A673 (cell line): ENCODE results near the gene TLE7. TPM values are rescaled to one million over a fixed set of nuclear protein-coding genes. Genes with fewer than 3 reads are reported as not detected.

Experiments used
- BruUV-seq: library from RNA; stranded (reverse); fragments of 400-500 nt; replicated peaks from 2 replicates; lab custom pipeline; 2021; lab: Mats Ljungman, UMichigan
- CTCF ChIA-PET: fragments of 300-600 bp; sonication (Branson Sonifier 250); formaldehyde crosslinking; loops from one replicate; lab custom pipeline; 2022; ENCODE audit warnings: antibody characterized with exemption; lab: Charles Lee
- POLR2A ChIA-PET: fragments of 300-600 bp; sonication (Branson Sonifier 250); formaldehyde crosslinking; loops from one replicate; lab custom pipeline; 2022; ENCODE audit warnings: antibody characterized with exemption; ENCODE audit not compliant: low non-redundant PET; lab: Charles Lee
- DNase-seq: peaks from one replicate; pipeline ENCODE4 v3.0.0-alpha.2; 2015; ENCODE audit warnings: low spot score
- H3K27ac ChIP-seq: fragments of 200-600 bp; sonication (generic); 2 replicates; pipeline ENCODE4 v1.5.1; 2016; ENCODE audit warnings: mixed run types, low read depth, mild to moderate bottlenecking, mixed read lengths, antibody characterized with exemption, low read length; ENCODE audit not compliant: poor library complexity, severe bottlenecking
- H3K27me3 ChIP-seq: fragments of 200-600 bp; sonication (generic); replicated peaks from 2 replicates; pipeline ENCODE4 v1.6.1; 2017; ENCODE audit warnings: mixed run types, low read depth, mild to moderate bottlenecking, mixed read lengths, antibody characterized with exemption, low read length; ENCODE audit not compliant: insufficient read depth, poor library complexity
- H3K36me3 ChIP-seq: fragments of 200-600 bp; sonication (generic); 2 replicates; pipeline ENCODE4 v1.6.1; 2016; ENCODE audit warnings: mixed run types, mild to moderate bottlenecking, mixed read lengths, antibody characterized with exemption, low read length; ENCODE audit not compliant: insufficient read depth, poor library complexity, severe bottlenecking
- H3K4me1 ChIP-seq: fragments of 200-600 bp; sonication (generic); 2 replicates; pipeline ENCODE4 v1.6.1; 2017; ENCODE audit warnings: mixed run types, mild to moderate bottlenecking, mixed read lengths, antibody characterized with exemption, low read length; ENCODE audit not compliant: insufficient read depth, poor library complexity, severe bottlenecking
- H3K4me3 ChIP-seq: fragments of 200-600 bp; sonication (generic); 2 replicates; pipeline ENCODE4 v1.5.1; 2016; ENCODE audit warnings: low read depth, mixed run types, mild to moderate bottlenecking, mixed read lengths, low read length; ENCODE audit not compliant: poor library complexity, severe bottlenecking
- H3K9me3 ChIP-seq: fragments of 200-600 bp; sonication (generic); 2 replicates; pipeline ENCODE4 v1.6.1; 2016; ENCODE audit warnings: mixed run types, low read depth, mild to moderate bottlenecking, mixed read lengths, antibody characterized with exemption, low read length; ENCODE audit not compliant: poor library complexity, severe bottlenecking
- EZH2 ChIP-seq: fragments of 200-600 bp; sonication (generic); IDR thresholded peaks from 2 replicates; pipeline ENCODE4 v1.6.1; 2017; ENCODE audit warnings: borderline replicate concordance, low read depth, mild to moderate bottlenecking, mixed read lengths, antibody characterized with exemption, low read length; ENCODE audit not compliant: poor library complexity, severe bottlenecking
- intact Hi-C: fragments of 100-400 bp; cut with micrococcal nuclease; formaldehyde crosslinking; loops from one replicate; pipeline ENCODE4 v1.10.0; 2022; ENCODE audit not compliant: unreplicated experiment
- total RNA-seq: library from RNA; stranded (reverse); gene quantifications from 2 replicates; pipeline ENCODE4 v1.2.3, GENCODE V29; 2021
- TF ChIP-seq, protein P1 (sequence below): fragments of 300-800, 200-600 bp; sonication (generic); conservative IDR thresholded peaks from 2 replicates; pipeline ENCODE4 v1.5.1; 2017; ENCODE audit warnings: low read depth, mild to moderate bottlenecking, antibody characterized with exemption, low read length, moderate library complexity, mixed read lengths

TLE7 gene
- total RNA-seq, 1 experiment from 2014 or later: not detected

DNA sequence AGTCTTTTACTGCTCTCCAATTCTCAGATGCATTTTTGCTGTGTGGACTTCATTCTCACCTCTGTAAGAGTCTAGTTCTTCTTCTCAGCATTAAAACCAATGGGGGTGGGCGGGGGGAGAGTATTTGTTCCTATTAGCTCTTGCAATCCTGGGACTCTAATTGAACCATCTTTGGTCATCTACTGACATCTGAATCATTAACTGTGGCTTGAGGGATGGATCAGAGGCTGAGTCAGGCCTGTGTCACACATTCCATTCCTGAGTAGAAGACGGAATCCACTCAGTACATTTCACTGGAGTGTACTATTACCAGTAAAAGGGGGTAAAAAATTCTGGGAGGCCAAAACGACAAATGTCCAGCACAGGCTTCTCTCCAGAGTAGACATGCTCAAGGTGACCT is 33.0 kb upstream of the TLE7 start:
- no peak overlapping the region for H3K4me3 ChIP-seq
- H3K36me3 ChIP-seq: no peaks in the 10 kb centered on the region
- H3K9me3 ChIP-seq: no peaks in the 10 kb centered on the region
- H3K27ac ChIP-seq: no peak overlapping the region
- intact Hi-C loops: no loop called here
- POLR2A ChIA-PET: no interaction called here
- no peak for DNase-seq
- CTCF ChIA-PET: no interaction called here
- no peaks in the 10 kb centered on the region for H3K4me1 ChIP-seq
- TF ChIP-seq EZH2: no peak
- TF ChIP-seq, protein P1, sequence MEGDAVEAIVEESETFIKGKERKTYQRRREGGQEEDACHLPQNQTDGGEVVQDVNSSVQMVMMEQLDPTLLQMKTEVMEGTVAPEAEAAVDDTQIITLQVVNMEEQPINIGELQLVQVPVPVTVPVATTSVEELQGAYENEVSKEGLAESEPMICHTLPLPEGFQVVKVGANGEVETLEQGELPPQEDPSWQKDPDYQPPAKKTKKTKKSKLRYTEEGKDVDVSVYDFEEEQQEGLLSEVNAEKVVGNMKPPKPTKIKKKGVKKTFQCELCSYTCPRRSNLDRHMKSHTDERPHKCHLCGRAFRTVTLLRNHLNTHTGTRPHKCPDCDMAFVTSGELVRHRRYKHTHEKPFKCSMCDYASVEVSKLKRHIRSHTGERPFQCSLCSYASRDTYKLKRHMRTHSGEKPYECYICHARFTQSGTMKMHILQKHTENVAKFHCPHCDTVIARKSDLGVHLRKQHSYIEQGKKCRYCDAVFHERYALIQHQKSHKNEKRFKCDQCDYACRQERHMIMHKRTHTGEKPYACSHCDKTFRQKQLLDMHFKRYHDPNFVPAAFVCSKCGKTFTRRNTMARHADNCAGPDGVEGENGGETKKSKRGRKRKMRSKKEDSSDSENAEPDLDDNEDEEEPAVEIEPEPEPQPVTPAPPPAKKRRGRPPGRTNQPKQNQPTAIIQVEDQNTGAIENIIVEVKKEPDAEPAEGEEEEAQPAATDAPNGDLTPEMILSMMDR: no peak
- BruUV-seq: no TSS peak
- no peaks in the 10 kb centered on the region for H3K27me3 ChIP-seq

DNA sequence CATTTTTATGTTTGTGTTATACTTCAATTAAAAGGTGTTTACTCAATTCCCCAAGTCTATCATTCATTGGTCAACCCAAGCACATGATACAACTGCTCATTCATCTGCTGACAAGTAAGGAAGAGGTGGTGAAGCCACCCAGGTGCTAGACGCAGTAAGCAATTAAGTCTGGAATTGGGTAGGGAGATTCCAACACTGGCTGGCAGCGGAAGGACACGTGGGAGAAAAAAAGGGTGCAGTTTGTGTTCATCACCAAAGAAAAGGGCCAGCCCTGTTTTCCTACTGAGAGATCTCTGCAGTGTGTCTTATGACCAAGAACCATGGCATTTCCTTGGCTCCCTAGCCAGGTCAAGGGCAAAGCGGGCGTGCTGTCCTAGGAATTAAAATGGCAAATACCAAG is 32.0 kb upstream of the TLE7 start:
- Histone ChIP-seq H3K27me3 (no peaks in the 10 kb centered on the region), H3K27ac (no peak overlapping the region), H3K4me1 (no peaks in the 10 kb centered on the region), H3K36me3 (no peaks in the 10 kb centered on the region), H3K4me3 (no peak overlapping the region), H3K9me3 (no peaks in the 10 kb centered on the region)
- DNase-seq: no peak
- no peak for TF ChIP-seq EZH2
- TF ChIP-seq, protein P1: no peak
- intact Hi-C loops: no loop called here
- ChIA-PET CTCF (no interaction called here), POLR2A (no interaction called here)
- no TSS peak for BruUV-seq

DNA sequence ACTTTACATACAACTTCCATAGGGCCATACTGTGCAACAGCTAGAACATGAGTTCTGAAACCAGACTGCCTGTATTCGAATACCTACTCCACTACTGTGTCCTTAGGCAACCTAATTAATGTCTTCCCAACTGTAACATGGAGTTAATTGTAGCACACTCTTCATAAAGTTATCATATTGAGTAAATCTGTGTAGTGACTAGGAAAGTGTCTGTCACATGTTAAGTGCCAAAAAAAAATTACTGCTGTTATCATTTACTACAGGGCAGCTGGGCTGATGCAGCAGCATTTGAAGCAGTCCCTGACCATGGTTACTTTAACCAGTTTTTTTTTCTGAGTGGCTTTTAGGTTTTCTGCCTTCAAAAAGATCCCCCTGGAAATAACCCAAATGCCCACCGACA is 31.1 kb upstream of the TLE7 start:
- no peaks in the 10 kb centered on the region for H3K4me1 ChIP-seq
- TF ChIP-seq EZH2: no peak
- TF ChIP-seq, protein P1: no peak
- no peaks in the 10 kb centered on the region for H3K9me3 ChIP-seq
- H3K27ac ChIP-seq: no peak overlapping the region
- no TSS peak for BruUV-seq
- H3K27me3 ChIP-seq: no peaks in the 10 kb centered on the region
- no peak for DNase-seq
- POLR2A ChIA-PET: no interaction called here
- CTCF ChIA-PET: no interaction called here
- no peaks in the 10 kb centered on the region for H3K36me3 ChIP-seq
- intact Hi-C loops: no loop called here
- H3K4me3 ChIP-seq: no peak overlapping the region
